ENCODE data around the gene EMC6.
"Not testable (repeated sequence)": the region's sequence is repeated elsewhere in the genome, so short reads cannot be mapped to it uniquely, and the experiment has no call there.

Gene EMC6

GRCh38 chr17:3681057-3681456 lies 12.4 kb downstream of the EMC6 start:
- DNase-seq (ENCODE audit: low read depth, low spot score) = no peak

- no peak for DNase-seq (ENCODE audit: low read depth, low spot score)
These were observed 13.0 kb downstream of the EMC6 start for GRCh38 chr17:3681565-3681964.

GRCh38 chr17:3682033-3682432 lies 13.4 kb downstream of the EMC6 start:
- no peak for DNase-seq (ENCODE audit: low read depth, low spot score)

- no peak for DNase-seq (ENCODE audit: low read depth, low spot score)
These were observed 14.5 kb downstream of the EMC6 start for GRCh38 chr17:3683054-3683511.

DNA sequence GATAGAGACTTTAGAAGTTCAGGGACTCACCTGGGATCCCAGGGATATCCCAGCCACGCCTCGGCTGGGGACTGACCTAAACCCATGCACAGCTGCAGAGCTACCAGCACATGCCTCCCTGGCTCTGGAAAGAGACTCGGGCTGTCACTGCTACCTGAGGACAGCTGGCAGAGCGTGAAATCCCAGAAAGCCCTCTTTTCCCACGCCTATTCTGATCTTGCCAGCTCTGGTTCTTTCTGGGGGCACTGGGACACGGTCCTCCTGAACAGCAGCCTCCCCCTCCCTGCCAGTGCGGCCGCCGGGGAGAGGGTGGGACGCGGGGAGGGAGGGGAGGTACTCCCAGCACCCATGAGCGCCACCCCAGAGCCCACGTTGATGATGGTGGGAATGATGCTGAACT lies 16.6 kb downstream of the EMC6 start:
- DNase-seq (ENCODE audit: low read depth, low spot score) = no peak

DNA sequence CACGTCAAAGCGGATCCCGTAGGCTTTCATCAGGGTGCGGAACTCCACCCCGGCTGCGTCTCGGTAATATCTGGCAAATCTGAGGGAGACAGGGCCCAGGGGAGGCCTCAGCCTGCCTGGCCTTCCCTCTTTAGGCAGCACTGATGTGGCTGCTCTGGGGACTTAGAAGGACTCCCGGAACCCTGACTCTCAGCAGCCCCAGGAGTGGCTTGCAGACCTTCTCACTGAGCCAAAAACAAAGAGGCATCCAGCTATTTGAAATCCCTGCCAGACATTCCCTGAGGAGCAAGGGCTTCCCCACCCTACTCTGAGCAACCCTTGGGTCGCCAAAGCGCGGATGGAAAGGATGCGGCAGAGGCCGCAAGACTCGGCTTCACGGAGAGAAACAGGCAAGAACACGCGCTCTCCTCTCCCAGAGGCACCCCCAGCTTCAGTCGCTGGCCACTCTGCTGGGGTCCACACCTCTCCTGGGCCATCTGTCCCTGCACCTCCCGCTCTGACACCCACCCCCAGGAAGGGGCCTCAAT lies 19.5 kb downstream of the EMC6 start:
- no peak for DNase-seq (ENCODE audit: low read depth, low spot score)

- DNase-seq (ENCODE audit: low read depth, low spot score) = no peak
These were observed 20.2 kb downstream of the EMC6 start for GRCh38 chr17:3688852-3689261.

- no peak for DNase-seq (ENCODE audit: low read depth, low spot score)
These were observed 20.9 kb downstream of the EMC6 start for GRCh38 chr17:3689262-3690093.

- no peak for DNase-seq (ENCODE audit: low read depth, low spot score)
These were observed 21.6 kb downstream of the EMC6 start for GRCh38 chr17:3690094-3690715.

DNA sequence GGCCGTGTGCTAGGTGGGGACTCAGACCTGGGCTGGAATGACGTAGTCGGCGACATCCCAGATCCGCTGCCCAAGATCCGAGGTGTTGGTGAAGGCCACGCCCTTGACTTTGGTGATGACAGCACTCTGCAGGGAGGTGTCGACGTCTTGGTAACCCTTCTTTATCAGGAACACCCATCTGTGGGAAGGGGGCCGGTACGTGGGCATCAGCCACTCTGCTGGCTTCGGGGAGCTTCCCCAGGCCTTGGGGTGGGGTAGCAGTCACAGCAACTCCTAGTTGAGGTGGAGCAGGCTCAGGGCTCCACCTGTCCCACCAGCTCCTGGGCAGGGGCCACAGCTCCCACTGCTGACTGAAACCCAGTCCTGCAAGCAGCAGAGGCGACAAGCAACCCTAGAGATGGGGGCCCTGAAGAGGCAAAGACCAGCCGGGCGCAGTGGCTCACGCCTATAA lies 23.0 kb downstream of the EMC6 start:
- no peak for DNase-seq (ENCODE audit: low read depth, low spot score)

DNA sequence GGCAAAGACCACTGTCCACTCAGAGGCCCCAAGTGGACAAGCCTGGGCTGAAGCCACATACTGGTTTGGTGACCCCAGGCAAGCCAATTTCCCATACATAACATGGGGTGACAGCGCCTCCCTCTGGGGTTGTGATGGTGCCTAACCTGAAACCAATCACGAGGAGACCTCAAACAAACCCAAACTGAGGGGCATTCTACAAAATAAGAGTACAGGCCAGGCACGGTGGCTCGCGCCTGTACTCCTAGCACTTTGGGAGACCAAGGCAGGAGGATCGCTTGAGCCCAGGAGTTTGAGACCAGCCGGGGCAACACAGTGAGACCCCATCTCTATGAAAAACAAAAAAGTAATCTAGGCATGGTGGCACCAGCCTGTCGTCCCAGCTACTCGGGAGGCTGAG lies 23.7 kb downstream of the EMC6 start:
- DNase-seq (ENCODE audit: low read depth, low spot score) = no peak

- DNase-seq (ENCODE audit: low read depth, low spot score) = no peak
These were observed 24.5 kb downstream of the EMC6 start for GRCh38 chr17:3693141-3693540.

- DNase-seq (ENCODE audit: low read depth, low spot score) = no peak
These were observed 25.2 kb downstream of the EMC6 start for GRCh38 chr17:3693829-3694231.

- no peak for DNase-seq (ENCODE audit: low read depth, low spot score)
These were observed 26.6 kb downstream of the EMC6 start for GRCh38 chr17:3695129-3695722.

GRCh38 chr17:3695723-3696411 lies 27.3 kb downstream of the EMC6 start, which contains the start of gene P2RX5:
Gene P2RX5, minus strand, starts transcription at chr17:3696155. Its CDS starts 150 bp downstream, at chr17:3696005.
- no peak for DNase-seq (ENCODE audit: low read depth, low spot score)

DNA sequence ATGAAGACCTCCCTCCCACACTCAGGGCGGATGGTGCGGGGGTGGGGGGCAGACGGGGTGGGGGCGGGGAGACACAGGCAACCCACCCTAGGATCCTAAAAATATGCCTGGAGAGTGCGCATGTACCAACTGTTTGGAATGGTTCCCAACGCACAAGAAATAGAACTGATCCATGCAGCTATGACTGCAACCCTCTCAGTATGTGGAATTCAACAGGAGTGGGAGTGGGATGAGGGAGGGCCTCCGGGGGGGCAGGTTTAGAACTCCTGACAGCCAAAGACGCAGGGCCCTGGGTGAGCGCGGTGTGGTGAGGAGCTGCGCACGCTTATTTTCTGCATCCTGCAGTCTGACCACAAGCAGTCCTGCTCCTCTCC lies 28.5 kb downstream of the EMC6 start:
- no peak for DNase-seq (ENCODE audit: low read depth, low spot score)

DNA sequence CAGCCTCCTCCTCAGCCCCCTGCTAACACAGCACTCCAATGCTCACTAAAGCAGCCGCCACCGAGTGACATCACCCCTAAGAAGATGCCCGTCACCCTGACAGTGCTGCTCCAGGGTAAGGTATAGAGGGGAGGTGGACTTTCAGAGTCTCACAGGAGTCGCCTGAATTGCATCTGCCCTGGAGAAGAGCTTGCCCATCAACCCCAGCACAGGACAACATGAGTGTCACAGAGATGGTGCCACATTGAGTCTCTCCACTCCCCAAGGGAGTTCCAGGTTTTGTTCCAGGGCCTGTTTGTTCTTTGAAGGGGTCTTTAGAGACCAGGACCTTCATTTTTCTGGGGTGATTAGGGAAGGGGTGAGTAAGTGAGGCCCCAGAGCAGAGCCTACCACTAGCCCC lies 29.5 kb downstream of the EMC6 start:
- DNase-seq (ENCODE audit: low read depth, low spot score) = no peak

DNA sequence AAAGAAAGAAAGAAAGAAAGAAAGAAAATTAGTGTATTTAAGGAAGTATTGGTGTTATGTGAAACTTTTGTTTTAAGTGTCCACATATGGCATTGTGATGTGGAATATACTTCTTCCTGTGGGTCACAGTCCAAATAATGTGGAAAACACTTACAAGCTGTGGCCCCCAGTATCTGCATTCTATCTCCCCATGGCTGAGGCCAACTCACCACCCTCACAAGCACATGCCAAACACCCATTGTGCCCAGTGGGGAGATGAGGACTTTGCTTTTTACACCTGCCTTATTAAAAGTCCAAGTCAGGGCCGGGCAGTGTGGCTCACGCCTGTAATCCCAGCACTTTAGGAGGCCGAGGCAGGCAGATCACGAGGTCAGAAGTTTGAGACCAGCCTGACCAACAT lies 31.3 kb downstream of the EMC6 start:
- no peak for DNase-seq (ENCODE audit: low read depth, low spot score)

DNA sequence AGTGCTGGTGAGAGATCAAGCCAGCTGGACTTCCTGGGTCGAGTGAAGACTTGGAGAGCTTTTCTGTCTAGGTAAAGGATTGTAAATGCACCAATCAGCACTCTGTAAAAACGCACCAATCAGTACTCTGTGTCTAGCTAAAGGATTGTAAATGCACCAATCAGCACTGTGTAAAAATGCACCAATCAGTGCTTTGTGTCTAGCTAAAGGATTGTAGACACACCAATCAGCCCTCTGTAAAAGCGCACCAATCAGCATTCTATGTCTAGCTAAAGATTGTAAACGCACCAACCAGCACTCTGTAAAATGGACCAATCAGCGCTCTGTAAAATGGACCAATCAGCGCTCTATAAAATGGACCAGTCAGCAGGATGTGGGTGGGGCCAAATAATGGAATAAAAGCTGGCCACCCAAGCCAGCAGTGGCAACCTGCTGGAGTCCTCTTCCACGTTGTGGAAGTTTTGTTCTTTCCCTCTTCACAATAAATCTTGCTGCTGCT lies 33.5 kb downstream of the EMC6 start:
- DNase-seq (ENCODE audit: low read depth, low spot score) = not testable (repeated sequence)

- DNase-seq (ENCODE audit: low read depth, low spot score) = no peak
These were observed 36.5 kb downstream of the EMC6 start for GRCh38 chr17:3704931-3705717.

DNA sequence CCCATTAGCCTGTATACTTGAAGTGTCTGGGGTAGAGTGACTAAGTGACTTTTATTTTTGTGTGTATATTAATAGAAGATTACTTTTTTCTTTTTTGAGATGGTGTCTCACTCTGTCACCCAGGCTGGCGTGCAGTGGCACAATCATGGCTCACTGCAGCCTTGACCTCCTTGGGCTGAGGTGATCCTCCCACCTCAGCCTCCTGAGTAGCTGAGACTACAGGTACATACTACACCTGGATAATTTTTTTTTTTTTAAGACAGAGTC lies 37.0 kb downstream of the EMC6 start:
- DNase-seq (ENCODE audit: low read depth, low spot score) = not testable (repeated sequence)

Data from smooth muscle cell of the brain vasculature (primary cell).